ENCODE data around the gene FAM241A.

FAM241A gene

GRCh38 chr4:112145326-112145789 is at the start of gene FAM241A:
TSS of gene FAM241A (plus strand) at chr4:112145454. CDS start at chr4:112145581, 127 bp downstream.
- peak within 1 kb of the TSS; percentile 86 for H3K4me3 Mint-ChIP-seq
- no peaks in the 10 kb centered on the region for H3K36me3 Mint-ChIP-seq (ENCODE audit: low read depth)
- no peak for TF ChIP-seq CTCF (IDR thresholded peaks at IDR 0.05)
- peaks cover 14% of the 10 kb centered on the region for H3K4me1 Mint-ChIP-seq
- no peak within 1 kb of the TSS for H3K27ac Mint-ChIP-seq
- H3K27me3 Mint-ChIP-seq (ENCODE audit: low read depth, poor library complexity): peaks cover 41% of the 10 kb centered on the region
- H3K9me3 Mint-ChIP-seq: no peaks in the 10 kb centered on the region
- peak; percentile 91 for DNase-seq

- Mint-ChIP-seq H3K4me3 (no peak overlapping the region), H3K36me3 (ENCODE audit: low read depth) (no peaks in the 10 kb centered on the region), H3K9me3 (no peaks in the 10 kb centered on the region), H3K27ac (no peak overlapping the region), H3K27me3 (ENCODE audit: low read depth, poor library complexity) (peaks cover under 1% of the 10 kb centered on the region), H3K4me1 (peaks cover 14% of the 10 kb centered on the region)
- no peak for DNase-seq
- no peak for TF ChIP-seq CTCF (IDR thresholded peaks at IDR 0.05)
Measured at GRCh38 chr4:112098841-112099530, 46.3 kb upstream of the FAM241A start.

- TF ChIP-seq CTCF (IDR thresholded peaks at IDR 0.05): peak; percentile 68
- Mint-ChIP-seq H3K9me3 (no peaks in the 10 kb centered on the region), H3K4me3 (no peak overlapping the region), H3K4me1 (peaks cover 14% of the 10 kb centered on the region), H3K27me3 (ENCODE audit: low read depth, poor library complexity) (no peaks in the 10 kb centered on the region), H3K27ac (no peak overlapping the region), H3K36me3 (ENCODE audit: low read depth) (no peaks in the 10 kb centered on the region)
- DNase-seq: no peak
Measured at GRCh38 chr4:112099701-112100297, 45.5 kb upstream of the FAM241A start.

- Mint-ChIP-seq H3K27ac (no peak overlapping the region), H3K9me3 (no peaks in the 10 kb centered on the region), H3K36me3 (ENCODE audit: low read depth) (no peaks in the 10 kb centered on the region), H3K4me1 (peaks cover 14% of the 10 kb centered on the region), H3K27me3 (ENCODE audit: low read depth, poor library complexity) (peaks cover 3% of the 10 kb centered on the region), H3K4me3 (no peak overlapping the region)
- DNase-seq: no peak
- TF ChIP-seq CTCF (IDR thresholded peaks at IDR 0.05): no peak
Measured at GRCh38 chr4:112102875-112103370, 42.3 kb upstream of the FAM241A start.

- Mint-ChIP-seq H3K36me3 (ENCODE audit: low read depth) (no peaks in the 10 kb centered on the region), H3K9me3 (no peaks in the 10 kb centered on the region), H3K4me1 (no peaks in the 10 kb centered on the region), H3K4me3 (no peak overlapping the region), H3K27ac (no peak overlapping the region), H3K27me3 (ENCODE audit: low read depth, poor library complexity) (peaks cover 11% of the 10 kb centered on the region)
- DNase-seq: no peak
- TF ChIP-seq CTCF (IDR thresholded peaks at IDR 0.05): no peak
Measured at GRCh38 chr4:112105201-112105969, 39.9 kb upstream of the FAM241A start.
